Activated B cell treated with CpG ODN at 0.5 μM for 24 hours (primary cell): ENCODE data around the gene ANKIB1. TPM values are rescaled to one million over a fixed set of nuclear protein-coding genes. Genes with fewer than 3 reads are reported as not detected.
"Not testable (repeated sequence)": the region's sequence is repeated elsewhere in the genome, so short reads cannot be mapped to it uniquely, and the experiment has no call there.

Experiments
- ATAC-seq: fragments of 200-7000 bp; cut with Tn5 transposase; one replicate; pipeline ENCODE4 v1.10.0; 2021; ENCODE audit warnings: low read depth, mild to moderate bottlenecking, moderate library complexity
- CTCF ChIA-PET: fragments of 350-600 bp; sonication (Branson Sonifier 250); formaldehyde crosslinking; loops from one replicate; lab custom pipeline; 2021; ENCODE audit warnings: antibody characterized with exemption; lab: Charles Lee
- POLR2A ChIA-PET: fragments of 350-600 bp; sonication (Branson Sonifier 250); formaldehyde crosslinking; loops from one replicate; lab custom pipeline; 2021; ENCODE audit warnings: antibody characterized with exemption; lab: Charles Lee
- DNase-seq: peaks from one replicate; pipeline ENCODE4 v3.0.0; 2022
- H3K27ac Mint-ChIP-seq: one replicate; pipeline ENCODE4 v1.8.0; 2020; ENCODE audit warnings: mixed read lengths
- H3K27me3 Mint-ChIP-seq: one replicate; pipeline ENCODE4 v1.8.0; 2021; ENCODE audit warnings: mixed read lengths
- H3K36me3 Mint-ChIP-seq: one replicate; pipeline ENCODE4 v1.8.0; 2021; ENCODE audit warnings: low read depth, mixed read lengths
- H3K4me1 Mint-ChIP-seq: one replicate; pipeline ENCODE4 v1.8.0; 2021; ENCODE audit warnings: mixed read lengths
- H3K4me3 Mint-ChIP-seq: one replicate; pipeline ENCODE4 v1.8.0; 2020; ENCODE audit warnings: mild to moderate bottlenecking, mixed read lengths
- H3K9me3 Mint-ChIP-seq: one replicate; pipeline ENCODE4 v1.8.0; 2020; ENCODE audit warnings: mixed read lengths
- CTCF ChIP-seq: fragments of 200-600 bp; IDR thresholded peaks from one replicate; pipeline ENCODE4 v1.8.0; 2022; ENCODE audit warnings: antibody characterized with exemption, mild to moderate bottlenecking
- intact Hi-C: fragments of 100-400 bp; cut with micrococcal nuclease; formaldehyde crosslinking; loops from one replicate; pipeline ENCODE4 v1.15.1; 2024
- total RNA-seq: library from RNA; stranded (reverse); gene quantifications from 2 replicates; pipeline ENCODE4 v1.2.3, GENCODE V29; 2022

Gene ANKIB1
- total RNA-seq, 1 donor from 2014 or later, result 50.6 TPM

GRCh38 chr7:92403760-92404074 is 157.9 kb downstream of the ANKIB1 start:
- H3K4me1 Mint-ChIP-seq, result no peaks in the 10 kb centered on the region
- TF ChIP-seq CTCF, result no peak
- H3K36me3 Mint-ChIP-seq, result peaks cover 19% of the 10 kb centered on the region
- ChIA-PET POLR2A (no interaction called here), CTCF (no interaction called here)
- H3K27me3 Mint-ChIP-seq, result no peaks in the 10 kb centered on the region
- no peak overlapping the region for H3K27ac Mint-ChIP-seq
- no peaks in the 10 kb centered on the region for H3K9me3 Mint-ChIP-seq
- intact Hi-C loops, result no loop called here
- H3K4me3 Mint-ChIP-seq, result no peak overlapping the region
- ATAC-seq (no peak), DNase-seq (no peak)

DNA sequence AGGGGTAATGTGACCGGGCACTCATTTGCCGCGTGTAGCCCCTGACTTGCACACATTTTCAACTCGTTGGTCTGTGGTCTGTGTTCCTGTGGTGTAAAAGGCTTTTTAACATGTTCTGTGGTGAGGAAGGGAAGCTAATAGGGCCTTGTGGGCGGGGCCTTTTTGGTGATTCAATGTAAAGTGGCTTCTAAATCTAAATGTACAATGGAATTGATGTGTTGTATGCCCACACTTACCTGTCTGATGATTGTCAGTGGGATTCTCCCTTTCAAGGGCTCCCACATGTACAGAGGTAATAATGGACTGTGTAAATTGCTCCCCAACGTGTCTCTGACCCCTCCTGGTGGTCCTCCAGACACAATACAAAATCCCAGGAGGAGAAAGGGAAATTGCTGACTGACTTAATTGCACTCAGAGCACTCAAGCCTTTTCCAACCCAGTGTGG is 158.4 kb downstream of the ANKIB1 start:
- ATAC-seq (no peak), DNase-seq (no peak)
- Mint-ChIP-seq H3K4me1 (no peaks in the 10 kb centered on the region), H3K9me3 (no peaks in the 10 kb centered on the region), H3K27ac (no peak overlapping the region), H3K27me3 (no peaks in the 10 kb centered on the region), H3K36me3 (peaks cover 15% of the 10 kb centered on the region), H3K4me3 (no peak overlapping the region)
- intact Hi-C loops, result no loop called here
- POLR2A ChIA-PET, result no interaction called here
- TF ChIP-seq CTCF, result no peak
- CTCF ChIA-PET, result no interaction called here

GRCh38 chr7:92409357-92409756 is 163.6 kb downstream of the ANKIB1 start:
- intact Hi-C loops, result no loop called here
- DNase-seq (no peak), ATAC-seq (no peak)
- no peak overlapping the region for H3K27ac Mint-ChIP-seq
- ChIA-PET POLR2A (no interaction called here), CTCF (no interaction called here)
- H3K9me3 Mint-ChIP-seq, result peaks cover 2% of the 10 kb centered on the region
- H3K27me3 Mint-ChIP-seq, result peaks cover 6% of the 10 kb centered on the region
- no peaks in the 10 kb centered on the region for H3K4me1 Mint-ChIP-seq
- TF ChIP-seq CTCF, result no peak
- H3K4me3 Mint-ChIP-seq, result no peak overlapping the region
- no peaks in the 10 kb centered on the region for H3K36me3 Mint-ChIP-seq

DNA sequence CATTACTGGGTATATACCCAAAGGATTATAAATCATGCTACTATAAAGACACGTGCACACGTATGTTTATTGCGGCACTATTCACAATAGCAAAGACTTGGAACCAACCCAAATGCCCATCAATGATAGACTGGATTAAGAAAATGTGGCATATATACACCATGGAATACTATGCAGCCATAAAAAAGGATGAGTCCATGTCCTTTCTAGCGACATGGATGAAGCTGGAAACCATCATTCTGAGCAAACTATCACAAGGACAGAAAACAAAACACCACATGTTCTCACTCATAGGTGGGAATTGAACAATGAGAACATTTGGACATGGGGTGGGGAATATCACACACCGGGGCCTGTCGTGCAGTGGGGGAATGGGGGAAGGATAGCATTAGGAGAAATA is 164.4 kb downstream of the ANKIB1 start:
- H3K27ac Mint-ChIP-seq, POLR2A ChIA-PET, CTCF ChIA-PET, H3K4me1 Mint-ChIP-seq, ATAC-seq, H3K4me3 Mint-ChIP-seq, H3K36me3 Mint-ChIP-seq, intact Hi-C loops, H3K27me3 Mint-ChIP-seq, H3K9me3 Mint-ChIP-seq, DNase-seq: not testable (repeated sequence)

- Mint-ChIP-seq H3K4me3 (no peak overlapping the region), H3K27me3 (peaks cover 6% of the 10 kb centered on the region), H3K4me1 (no peaks in the 10 kb centered on the region), H3K9me3 (peaks cover 2% of the 10 kb centered on the region), H3K36me3 (no peaks in the 10 kb centered on the region), H3K27ac (no peak overlapping the region)
- DNase-seq (no peak), ATAC-seq (no peak)
- TF ChIP-seq CTCF, result no peak
- ChIA-PET POLR2A (no interaction called here), CTCF (no interaction called here)
- intact Hi-C loops, result no loop called here
Observed at GRCh38 chr7:92412745-92413144, 167.0 kb downstream of the ANKIB1 start.

- ATAC-seq (no peak), DNase-seq (no peak)
- H3K4me3 Mint-ChIP-seq, result no peak overlapping the region
- no peak for TF ChIP-seq CTCF
- peaks cover 2% of the 10 kb centered on the region for H3K9me3 Mint-ChIP-seq
- no peaks in the 10 kb centered on the region for H3K36me3 Mint-ChIP-seq
- H3K4me1 Mint-ChIP-seq, result no peaks in the 10 kb centered on the region
- ChIA-PET POLR2A (no interaction called here), CTCF (interaction anchor here (1.1 kb wide), 1 partner anchor 13 kb away, joined by 3 read pairs; no protein-coding TSS in a partner anchor)
- intact Hi-C loops, result no loop called here
- H3K27me3 Mint-ChIP-seq, result peaks cover 6% of the 10 kb centered on the region
- H3K27ac Mint-ChIP-seq, result no peak overlapping the region
Observed at GRCh38 chr7:92413550-92413949, 167.8 kb downstream of the ANKIB1 start.
